Measurements from ENCODE around the gene ARL8B. TPM values are rescaled to one million over a fixed set of nuclear protein-coding genes. Genes with fewer than 3 reads are reported as not detected.

ARL8B gene
- polyA plus RNA-seq, 3 donors, result 46.6 to 121 (median 101) TPM

- 95% methylated on average over 4 of the region's 7 CpGs for WGBS (ENCODE audit: insufficient coverage)
- Histone ChIP-seq H3K36me3 (replicated peaks in 1 of 2; ENCODE audit: control insufficient read depth in 1 of 2, insufficient read depth in 2 of 2, low read length in 2 of 2) (peaks cover 97 to 99% of the 10 kb centered on the region in 2 donors), H3K4me3 (replicated peaks in 1 of 3; ENCODE audit: low read depth in 2 of 3, low read length in 3 of 3) (no peak overlapping the region)
Measured at GRCh38 chr3:5213574-5213966, 91.5 kb downstream of the ARL8B start.

GRCh38 chr3:5214352-5214751 lies 92.3 kb downstream of the ARL8B start:
- H3K27ac Mint-ChIP-seq, result peak overlapping the region in 2 of 7 donors; percentile 56 to 62
- H3K4me3 Mint-ChIP-seq, result no peak overlapping the region
- no peak for DNase-seq
- H3K9ac ChIP-seq (ENCODE audit: insufficient read depth, low read length, poor library complexity, severe bottlenecking), result no peak overlapping the region
- no peaks in the 10 kb centered on the region for H3K9me3 Mint-ChIP-seq
- H3K36me3 Mint-ChIP-seq, result peaks cover 90 to 92% of the 10 kb centered on the region in 2 donors
- H3K4me2 ChIP-seq (replicated peaks; ENCODE audit: extremely low read depth, low read length, poor library complexity, severe bottlenecking), result no peak overlapping the region
- H3K9me3 ChIP-seq (replicated peaks in 1 of 2; ENCODE audit: control insufficient read depth in 1 of 2, insufficient read depth in 1 of 2, low read length in 2 of 2), result no peaks in the 10 kb centered on the region
- no peaks in the 10 kb centered on the region for H3K4me1 ChIP-seq (ENCODE audit: control insufficient read depth in 1 of 2, insufficient read depth in 2 of 2, low read length in 2 of 2)
- no peak for TF ChIP-seq CTCF (IDR thresholded peaks at IDR 0.05)
- H3K27me3 ChIP-seq (ENCODE audit: control insufficient read depth in 2 of 2, insufficient read depth in 2 of 2, low read length in 2 of 2), result no peaks in the 10 kb centered on the region
- no peaks in the 10 kb centered on the region for H3K4me1 Mint-ChIP-seq
- intact Hi-C loops (cut with micrococcal nuclease), result no loop called here
- H3K79me2 ChIP-seq (ENCODE audit: insufficient read depth, low read length), result peaks cover 5% of the 10 kb centered on the region
- H3K36me3 ChIP-seq (replicated peaks in 1 of 2; ENCODE audit: control insufficient read depth in 1 of 2, insufficient read depth in 2 of 2, low read length in 2 of 2), result peaks cover 92 to 99% of the 10 kb centered on the region in 2 donors
- peak overlapping the region in 1 of 2 donors; percentile 24 for H3K27ac ChIP-seq (ENCODE audit: low read depth in 1 of 2, low read length in 2 of 2)
- peaks cover 0 to 2% (median 0%) of the 10 kb centered on the region in 3 donors for H3K27me3 Mint-ChIP-seq (ENCODE audit: low read depth in 3 of 3)
- H2AFZ ChIP-seq (ENCODE audit: insufficient read depth, low read depth, low read length, poor library complexity, severe bottlenecking), result no peak overlapping the region
- H3K4me3 ChIP-seq (replicated peaks in 1 of 3; ENCODE audit: low read depth in 2 of 3, low read length in 3 of 3), result no peak overlapping the region
- 100% methylated on average over 3 of the region's 9 CpGs for WGBS (ENCODE audit: insufficient coverage)
- peaks cover 33% of the 10 kb centered on the region for H4K20me1 ChIP-seq (ENCODE audit: insufficient read depth, low read length)

More at GRCh38 chr3:5213574-5213966, 91.5 kb downstream of the ARL8B start:
- peak overlapping the region in 1 of 7 donors; percentile 62 for H3K27ac Mint-ChIP-seq
- Histone ChIP-seq H3K27me3 (ENCODE audit: control insufficient read depth in 2 of 2, insufficient read depth in 2 of 2, low read length in 2 of 2) (no peaks in the 10 kb centered on the region), H4K20me1 (ENCODE audit: insufficient read depth, low read length) (peaks cover 28% of the 10 kb centered on the region), H3K9me3 (replicated peaks in 1 of 2; ENCODE audit: control insufficient read depth in 1 of 2, insufficient read depth in 1 of 2, low read length in 2 of 2) (no peaks in the 10 kb centered on the region), H3K79me2 (ENCODE audit: insufficient read depth, low read length) (peaks cover 5% of the 10 kb centered on the region), H3K9ac (ENCODE audit: insufficient read depth, low read length, poor library complexity, severe bottlenecking) (no peak overlapping the region), H3K4me2 (replicated peaks; ENCODE audit: extremely low read depth, low read length, poor library complexity, severe bottlenecking) (no peak overlapping the region), H3K4me1 (ENCODE audit: control insufficient read depth in 1 of 2, insufficient read depth in 2 of 2, low read length in 2 of 2) (no peaks in the 10 kb centered on the region), H3K27ac (ENCODE audit: low read depth in 1 of 2, low read length in 2 of 2) (no peak overlapping the region), H2AFZ (ENCODE audit: insufficient read depth, low read depth, low read length, poor library complexity, severe bottlenecking) (no peak overlapping the region)
- H3K4me1 Mint-ChIP-seq, result no peaks in the 10 kb centered on the region
- intact Hi-C loops (cut with micrococcal nuclease), result no loop called here
- H3K27me3 Mint-ChIP-seq (ENCODE audit: low read depth in 3 of 3), result peaks cover 0 to 2% (median 0%) of the 10 kb centered on the region in 3 donors
- no peak for TF ChIP-seq CTCF (IDR thresholded peaks at IDR 0.05)
- peaks cover 92% of the 10 kb centered on the region in 2 donors for H3K36me3 Mint-ChIP-seq
- DNase-seq, result no peak
- no peak overlapping the region for H3K4me3 Mint-ChIP-seq
- no peaks in the 10 kb centered on the region for H3K9me3 Mint-ChIP-seq

Measured in CD14-positive monocyte (primary cell).